Right ventricle myocardium inferior (tissue), 1 donor: ENCODE measurements around the gene ENOX1. TPM values are rescaled to one million over a fixed set of nuclear protein-coding genes. Genes with fewer than 3 reads are reported as not detected.

Source experiments
- ATAC-seq: fragments of 200-7000 bp; cut with Tn5 transposase; one replicate; pipeline ENCODE4 v1.9.1; 2020; ENCODE audit warnings: mild to moderate bottlenecking, moderate library complexity
- DNase-seq: peaks from one replicate; pipeline ENCODE4 v3.0.0; 2021; ENCODE audit errors: missing footprints
- intact Hi-C: fragments of 100-400 bp; cut with DNase I; formaldehyde crosslinking; loops from one replicate; pipeline ENCODE4 v1.11.0; 2022
- total RNA-seq: library from RNA; stranded (reverse); fragmentation: NEBNext Ultra II Directional; extraction: Animal tissue kit (Norgen Biotek cat#: 25700); gene quantifications from one replicate; pipeline ENCODE4 v1.2.1, GENCODE V29; 2021
- donor health status: DM: no; HTN: yes; CAD: no; lungs with severe emphysema.

ENOX1 gene
- total RNA-seq, 1 donor from 2014 or later: 6.1 TPM

DNA sequence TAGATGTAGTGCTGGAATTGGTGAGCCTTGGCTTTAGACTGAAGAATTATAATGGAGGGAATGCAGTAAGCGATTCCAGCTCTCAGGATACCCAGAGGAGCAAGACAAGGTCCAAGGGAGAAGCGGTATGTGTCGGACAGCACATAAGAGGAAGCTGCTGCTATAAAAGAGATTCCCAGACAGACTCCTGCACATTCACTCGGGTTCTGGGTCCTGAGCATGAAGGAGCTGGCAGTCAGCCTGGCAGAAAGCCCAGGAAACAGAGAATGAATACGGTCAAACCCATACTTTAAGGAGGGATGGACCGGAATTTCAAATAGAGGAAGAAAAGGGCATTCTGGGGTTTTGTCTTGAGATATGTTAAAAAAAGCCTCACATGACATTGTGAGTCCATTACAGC lies 455.1 kb downstream of the ENOX1 start:
- intact Hi-C loops: loop anchor here (5.0 kb wide), 1 partner anchor 141 kb away; no protein-coding TSS in a partner anchor
- ATAC-seq (no peak), DNase-seq (no peak)

DNA sequence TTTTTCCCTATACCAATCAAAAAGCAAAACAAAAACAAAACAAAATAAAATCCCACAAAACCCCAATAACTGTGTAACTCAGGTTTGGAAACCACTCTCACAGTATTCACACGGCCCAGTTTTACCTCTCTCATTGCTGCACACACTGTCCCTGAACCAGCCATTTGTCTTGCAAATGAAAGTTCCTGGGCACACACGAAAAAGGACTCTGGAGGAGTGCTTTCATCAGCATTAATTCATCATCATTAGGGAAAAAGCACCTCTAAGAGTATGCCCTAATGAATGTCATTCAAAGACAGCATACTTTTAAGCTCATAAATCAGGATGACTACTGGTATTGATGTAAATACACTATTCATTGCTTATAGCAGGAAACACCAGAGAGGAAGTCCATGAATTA lies 457.1 kb downstream of the ENOX1 start:
- ATAC-seq: no peak
- no peak for DNase-seq
- intact Hi-C loops: loop anchor here (5.0 kb wide), 1 partner anchor 143 kb away; no protein-coding TSS in a partner anchor

DNA sequence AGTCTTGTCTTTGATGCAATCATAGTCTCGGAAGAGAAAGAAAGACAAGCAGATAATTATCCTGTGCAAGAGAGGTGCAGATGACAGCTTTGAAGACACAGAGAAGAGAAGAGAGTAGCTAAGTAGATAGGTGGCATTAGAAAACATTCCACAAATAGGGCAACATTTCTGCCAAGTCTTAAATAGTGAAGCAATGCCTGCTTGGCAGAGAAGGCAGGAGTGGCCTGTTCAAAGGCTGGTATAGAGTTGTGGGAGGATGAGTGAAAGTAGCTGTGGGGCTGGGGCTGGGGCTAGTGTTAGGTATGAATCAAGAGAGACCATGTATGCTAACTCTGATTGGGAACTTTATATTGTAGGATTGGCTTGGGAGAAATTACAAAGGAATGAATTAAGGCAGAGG lies 457.9 kb downstream of the ENOX1 start:
- ATAC-seq (no peak), DNase-seq (no peak)
- intact Hi-C loops: no loop called here

DNA sequence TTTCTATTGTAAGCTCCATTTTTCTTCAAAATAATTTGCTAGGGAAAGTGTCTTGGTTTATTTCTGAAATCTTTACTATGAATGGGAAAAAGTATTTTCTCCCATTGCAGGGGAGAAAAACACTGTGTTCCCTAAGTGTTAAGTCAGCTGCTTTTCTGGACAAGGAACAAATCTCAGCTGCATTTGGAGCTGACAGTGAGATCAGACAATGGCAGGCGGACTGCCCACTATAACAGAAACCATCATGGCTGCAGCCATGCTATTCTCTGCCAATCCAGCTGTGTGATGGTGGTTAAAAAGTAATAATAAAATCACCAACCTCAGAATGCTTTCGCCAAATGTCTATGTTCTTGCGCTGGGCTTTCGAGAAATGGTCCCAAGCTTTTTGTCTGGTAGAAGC lies 460.7 kb downstream of the ENOX1 start:
- peak; percentile 69 for ATAC-seq
- DNase-seq: no peak
- intact Hi-C loops: no loop called here

DNA sequence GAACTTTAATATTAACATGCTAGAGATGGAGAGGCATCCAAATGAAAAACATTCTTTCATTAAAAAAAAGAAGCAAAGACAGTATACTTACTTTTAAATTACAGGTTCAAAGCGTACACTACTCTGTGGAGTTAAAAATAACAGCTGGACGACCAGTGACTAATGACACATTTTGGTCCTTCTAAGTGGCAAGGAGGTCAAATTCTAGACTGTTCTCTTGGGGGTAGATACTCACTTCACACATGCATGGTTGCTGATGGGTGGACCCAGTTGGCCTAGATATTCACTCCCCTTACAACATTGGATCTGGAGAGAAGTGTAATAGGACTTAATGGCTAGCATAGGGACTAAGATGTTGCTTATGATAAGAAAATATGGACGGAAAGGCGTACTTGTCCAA lies 461.1 kb downstream of the ENOX1 start:
- DNase-seq (no peak), ATAC-seq (peak; percentile 52)
- intact Hi-C loops: no loop called here

DNA sequence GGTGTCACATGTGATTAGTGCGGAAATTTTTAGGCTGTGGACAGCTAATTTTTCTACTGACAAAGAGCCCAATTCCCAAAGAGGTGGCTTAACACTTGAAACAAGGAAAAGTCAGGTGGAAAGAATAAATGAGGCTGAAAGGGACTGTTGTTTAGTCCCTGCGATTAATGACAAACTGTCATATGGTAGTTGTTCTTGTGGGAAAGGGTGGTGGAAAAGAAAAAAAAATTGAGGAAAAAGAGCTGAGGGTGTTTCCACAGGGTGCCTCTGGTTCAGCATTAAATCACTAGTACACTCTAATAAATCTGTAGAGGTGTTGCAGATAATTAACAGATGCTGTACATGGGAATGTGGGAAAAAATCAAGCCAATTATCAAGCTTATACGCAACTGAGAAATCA lies 462.6 kb downstream of the ENOX1 start:
- ATAC-seq (no peak), DNase-seq (no peak)
- intact Hi-C loops: no loop called here

DNA sequence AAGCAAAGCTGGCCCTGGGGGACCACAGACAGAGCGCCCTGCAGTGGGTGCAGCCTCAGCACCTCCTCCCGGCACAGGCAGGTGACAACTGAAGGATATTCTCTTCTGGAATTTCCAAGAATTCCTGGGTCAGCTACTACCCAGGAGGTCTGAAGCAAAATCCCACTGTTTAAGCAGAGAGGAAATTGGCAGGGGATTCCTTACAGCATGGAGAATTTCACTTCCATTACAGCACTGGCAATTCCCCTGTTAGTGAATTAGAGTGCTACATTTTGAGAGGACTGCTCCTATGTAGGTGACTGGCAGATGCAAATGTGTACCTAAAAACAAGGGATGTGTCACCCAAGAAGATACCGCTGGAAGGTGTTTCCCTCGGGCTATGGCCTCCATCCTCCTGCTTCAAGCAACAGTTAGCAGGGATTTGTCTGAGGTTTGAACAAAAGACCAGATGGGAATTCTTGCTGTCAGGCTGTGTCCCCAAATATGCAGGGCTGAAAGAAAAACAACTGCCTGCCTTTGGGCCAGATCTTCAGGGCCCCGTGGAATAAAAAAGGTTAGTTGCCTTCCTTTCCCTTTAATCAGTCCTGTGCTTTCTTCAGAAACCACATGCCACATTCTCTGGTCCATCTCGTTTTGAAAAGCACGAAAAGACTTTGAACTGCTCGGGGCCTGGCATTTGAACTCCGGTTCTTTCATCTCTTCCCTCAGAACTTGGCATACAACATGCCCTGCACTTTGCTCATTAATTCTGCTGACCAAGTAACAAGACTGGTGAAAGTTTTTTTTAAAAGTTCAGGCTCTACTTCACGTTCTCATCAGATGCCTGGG lies 466.9 kb downstream of the ENOX1 start:
- intact Hi-C loops: no loop called here
- no peak for ATAC-seq
- no peak for DNase-seq

DNA sequence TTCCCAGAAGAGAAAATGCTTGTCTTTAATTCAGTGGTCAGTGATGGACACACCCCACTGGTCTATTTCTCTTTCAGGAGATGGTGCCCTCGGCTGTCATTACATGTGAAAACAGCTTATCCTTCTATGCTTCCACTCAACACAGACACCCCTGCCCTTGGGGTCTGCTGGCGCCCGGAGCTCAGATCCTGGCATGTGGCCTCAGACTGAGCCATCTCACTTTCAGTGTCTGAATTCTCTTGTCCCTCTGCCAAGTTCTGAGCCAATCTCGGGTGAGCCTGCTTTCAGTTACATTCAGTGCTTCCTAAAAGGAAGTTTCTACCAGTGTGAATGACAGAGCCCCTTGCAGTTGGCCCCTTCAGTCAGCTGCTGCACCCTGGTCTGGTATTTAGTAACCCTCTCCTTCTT lies 469.8 kb downstream of the ENOX1 start:
- intact Hi-C loops: no loop called here
- DNase-seq: no peak
- peak; percentile 34 for ATAC-seq

DNA sequence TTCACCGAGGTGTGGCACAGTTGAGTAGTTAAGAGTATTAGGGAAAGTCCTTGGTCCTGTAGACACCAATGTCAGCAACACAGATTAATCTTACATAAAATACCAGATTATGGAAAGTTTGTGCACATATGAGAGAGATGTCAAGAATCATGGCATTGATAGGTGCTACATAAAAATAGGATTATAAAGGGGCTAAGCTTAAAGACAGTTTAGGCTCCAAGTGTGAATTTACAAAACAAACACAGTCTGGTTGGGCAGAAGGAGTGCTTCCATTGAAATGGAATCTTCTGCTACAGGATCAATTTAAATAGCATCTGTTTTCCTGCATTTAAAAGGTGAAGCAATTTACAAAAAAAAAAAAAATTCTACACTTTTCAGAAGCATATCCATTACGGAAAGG lies 470.5 kb downstream of the ENOX1 start:
- DNase-seq: no peak
- intact Hi-C loops: no loop called here
- ATAC-seq: no peak

DNA sequence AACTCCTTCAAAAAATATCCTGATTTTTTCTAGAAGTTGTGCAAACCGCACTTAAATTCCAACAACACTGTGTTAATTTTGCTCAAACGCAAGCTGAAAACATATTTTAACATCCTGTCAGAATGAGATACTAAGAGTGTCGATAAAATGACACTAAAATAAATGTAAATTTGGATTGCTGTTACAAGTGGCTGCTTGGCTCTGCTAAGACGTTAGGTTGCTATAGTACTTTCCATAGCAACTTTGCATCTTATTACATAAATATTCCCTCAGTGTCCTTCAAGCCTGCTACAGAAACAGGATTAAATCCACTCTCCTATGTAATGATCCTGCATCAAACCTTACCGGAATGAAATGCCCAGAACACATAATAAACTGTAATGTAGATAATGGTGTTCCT lies 471.2 kb downstream of the ENOX1 start:
- ATAC-seq (no peak), DNase-seq (no peak)
- intact Hi-C loops: no loop called here

DNA sequence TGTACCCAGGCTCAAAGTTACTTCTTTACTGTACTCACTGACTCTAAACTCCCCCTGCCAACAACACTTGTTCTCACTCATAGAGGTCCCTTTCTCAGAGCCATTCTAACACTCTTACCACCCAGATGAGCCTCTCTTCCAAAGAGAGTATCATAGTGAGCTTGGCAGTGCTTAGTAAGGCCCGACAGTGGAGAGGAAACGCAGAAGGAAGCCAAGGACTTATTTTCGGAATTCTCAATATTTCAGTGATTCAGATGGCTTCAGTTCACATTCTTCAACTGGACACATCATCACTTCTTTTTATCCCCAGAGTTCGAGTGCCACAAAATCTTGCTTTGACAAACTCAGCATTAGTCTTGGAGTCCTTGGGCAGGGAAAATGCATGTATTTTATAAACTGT lies 477.5 kb downstream of the ENOX1 start:
- intact Hi-C loops: loop anchor here (5.0 kb wide), 1 partner anchor 478 kb away; the partner anchor contains the start of gene ENOX1
- no peak for DNase-seq
- no peak for ATAC-seq

DNA sequence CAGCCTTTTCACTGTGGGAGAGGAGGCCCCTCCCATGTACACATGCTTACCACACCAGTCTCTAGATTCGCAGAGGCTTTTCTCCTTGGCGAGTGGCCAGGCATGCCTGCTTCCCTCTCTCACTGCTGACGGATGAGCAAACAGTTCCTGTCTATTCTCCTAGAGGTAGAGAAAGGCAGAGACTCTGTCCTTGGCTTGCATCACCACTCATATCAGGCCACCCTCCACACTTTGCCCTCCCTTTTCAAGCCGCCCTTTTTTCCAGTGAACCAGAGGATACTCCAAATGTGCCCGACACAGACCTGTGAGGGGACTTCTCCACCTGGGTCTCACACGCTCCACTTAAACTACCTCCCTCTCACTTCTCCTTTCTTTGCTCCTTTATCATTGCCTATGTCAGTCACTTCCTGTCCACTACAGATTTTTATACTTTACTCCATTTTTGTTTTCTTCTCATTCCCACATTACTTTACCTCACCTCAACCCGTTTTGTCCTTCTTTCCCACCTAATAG lies 478.8 kb downstream of the ENOX1 start:
- DNase-seq: peak; percentile 90
- intact Hi-C loops: loop anchor here (5.0 kb wide), 1 partner anchor 479 kb away; the partner anchor contains the start of gene ENOX1
- ATAC-seq: peak; percentile 86

DNA sequence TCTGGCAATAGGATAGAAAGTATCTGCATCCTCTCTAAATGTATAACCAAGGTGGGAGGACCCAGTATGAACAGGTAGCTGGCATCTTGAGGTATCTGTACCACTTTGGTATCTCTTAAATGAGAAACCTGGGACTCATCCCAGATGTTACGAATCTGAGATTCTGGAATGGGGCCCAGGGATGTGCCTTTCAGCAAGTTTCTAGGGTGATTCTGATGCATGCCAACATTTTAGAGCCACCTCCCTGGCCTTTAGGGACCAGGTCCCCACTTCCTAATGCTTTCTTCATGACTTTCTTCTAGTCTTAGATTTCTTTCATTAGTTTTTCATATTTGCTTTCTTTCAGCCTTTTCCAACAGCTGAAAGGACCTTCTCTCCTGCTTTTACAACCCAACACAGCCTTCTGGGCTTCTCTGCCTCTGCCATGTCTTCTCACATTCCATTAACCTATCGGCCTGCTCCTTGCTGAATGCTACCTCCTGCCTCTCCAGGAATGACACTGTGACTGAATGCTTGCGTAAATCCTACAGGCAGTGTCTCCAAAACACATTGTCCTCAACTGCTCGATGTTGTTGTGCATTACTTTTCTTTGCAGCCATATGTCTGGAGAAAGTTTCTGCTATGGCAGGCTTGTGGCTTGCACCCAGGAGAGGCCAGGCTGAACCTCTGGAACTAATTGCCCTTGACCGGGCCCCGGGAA lies 479.4 kb downstream of the ENOX1 start:
- ATAC-seq: peak; percentile 4
- intact Hi-C loops: loop anchor here (5.0 kb wide), 1 partner anchor 480 kb away; the partner anchor contains the start of gene ENOX1
- DNase-seq: no peak

DNA sequence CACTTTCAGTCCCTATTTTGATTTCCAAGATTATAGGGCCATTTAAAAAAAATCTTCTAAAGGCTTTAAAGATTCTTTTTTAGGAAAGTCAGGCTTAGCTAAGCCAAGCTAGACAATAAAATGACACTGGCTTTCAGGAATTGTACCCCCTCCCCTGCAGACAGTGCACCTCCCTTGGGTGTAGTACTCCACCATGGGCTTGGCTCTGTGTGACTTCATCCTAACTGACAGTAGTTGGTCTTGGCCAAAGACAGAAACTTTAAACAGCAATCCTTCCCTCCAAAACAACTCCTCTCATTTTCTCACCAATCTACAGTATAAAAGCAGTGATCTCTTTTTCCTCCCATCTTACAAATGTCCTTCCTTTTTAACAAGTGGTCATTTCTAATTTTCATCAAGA lies 480.4 kb downstream of the ENOX1 start:
- DNase-seq (no peak), ATAC-seq (no peak)
- intact Hi-C loops: loop anchor here (5.0 kb wide), 1 partner anchor 481 kb away; the partner anchor contains the start of gene ENOX1

DNA sequence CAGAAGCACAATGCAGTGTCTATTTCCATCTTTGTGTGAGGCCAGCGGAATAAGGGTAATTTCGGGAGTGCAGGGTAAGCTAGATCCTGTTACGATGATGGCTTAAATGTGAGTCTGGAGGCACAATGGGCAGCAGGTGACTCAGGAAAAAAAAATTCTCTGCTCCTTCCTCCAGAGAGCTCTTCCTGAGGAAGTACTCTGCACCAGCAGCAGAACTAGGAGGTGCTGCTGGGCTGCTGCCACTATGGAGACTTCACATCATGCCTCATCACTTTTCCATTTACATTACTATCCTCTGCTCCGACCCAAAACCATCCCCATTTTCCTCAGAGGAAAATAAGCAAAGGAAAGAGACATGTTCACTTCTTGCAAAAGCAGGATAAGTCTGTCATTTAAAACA lies 481.4 kb downstream of the ENOX1 start:
- DNase-seq (no peak), ATAC-seq (no peak)
- intact Hi-C loops: loop anchor here (5.0 kb wide), 1 partner anchor 482 kb away; the partner anchor contains the start of gene ENOX1

DNA sequence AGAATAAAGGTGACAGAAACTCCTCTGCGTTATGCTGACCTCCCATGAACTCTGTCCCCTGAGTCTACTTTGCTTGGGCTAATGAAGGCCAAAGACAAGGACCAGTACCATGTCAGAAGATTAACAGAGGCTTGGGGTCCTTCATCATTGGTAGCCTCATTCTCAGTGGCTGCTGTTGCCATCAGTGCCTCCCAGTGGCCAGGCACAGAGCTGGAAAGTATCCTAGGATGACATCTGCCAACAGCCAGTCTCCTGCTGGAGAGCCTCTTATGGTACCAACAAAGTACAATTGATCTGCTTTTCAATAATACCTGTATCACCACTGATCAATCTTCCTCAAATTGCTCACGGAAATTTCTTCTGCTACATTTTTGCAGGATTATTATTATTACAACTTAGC lies 481.8 kb downstream of the ENOX1 start:
- intact Hi-C loops: loop anchor here (5.0 kb wide), 1 partner anchor 482 kb away; the partner anchor contains the start of gene ENOX1
- ATAC-seq: no peak
- DNase-seq: no peak

DNA sequence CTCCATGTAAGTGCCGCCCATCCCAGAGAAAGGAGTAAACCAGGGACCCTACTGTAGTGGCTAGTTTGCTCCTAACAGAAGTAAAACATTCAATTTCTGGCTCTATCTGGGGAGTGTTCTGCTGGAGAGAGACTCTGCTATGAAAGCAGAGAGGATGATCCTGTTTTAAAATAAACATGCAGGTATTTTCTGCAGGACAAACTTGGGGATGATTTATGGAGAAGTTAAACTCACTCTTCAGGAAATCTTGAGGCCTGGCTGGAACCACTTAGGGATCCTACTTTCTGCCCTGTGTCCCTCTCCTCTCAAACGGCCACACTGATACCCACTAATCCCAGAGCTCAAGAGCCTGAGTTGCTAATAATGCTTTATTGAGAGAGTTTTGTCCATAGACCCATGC lies 482.3 kb downstream of the ENOX1 start:
- DNase-seq (no peak), ATAC-seq (no peak)
- intact Hi-C loops: no loop called here

DNA sequence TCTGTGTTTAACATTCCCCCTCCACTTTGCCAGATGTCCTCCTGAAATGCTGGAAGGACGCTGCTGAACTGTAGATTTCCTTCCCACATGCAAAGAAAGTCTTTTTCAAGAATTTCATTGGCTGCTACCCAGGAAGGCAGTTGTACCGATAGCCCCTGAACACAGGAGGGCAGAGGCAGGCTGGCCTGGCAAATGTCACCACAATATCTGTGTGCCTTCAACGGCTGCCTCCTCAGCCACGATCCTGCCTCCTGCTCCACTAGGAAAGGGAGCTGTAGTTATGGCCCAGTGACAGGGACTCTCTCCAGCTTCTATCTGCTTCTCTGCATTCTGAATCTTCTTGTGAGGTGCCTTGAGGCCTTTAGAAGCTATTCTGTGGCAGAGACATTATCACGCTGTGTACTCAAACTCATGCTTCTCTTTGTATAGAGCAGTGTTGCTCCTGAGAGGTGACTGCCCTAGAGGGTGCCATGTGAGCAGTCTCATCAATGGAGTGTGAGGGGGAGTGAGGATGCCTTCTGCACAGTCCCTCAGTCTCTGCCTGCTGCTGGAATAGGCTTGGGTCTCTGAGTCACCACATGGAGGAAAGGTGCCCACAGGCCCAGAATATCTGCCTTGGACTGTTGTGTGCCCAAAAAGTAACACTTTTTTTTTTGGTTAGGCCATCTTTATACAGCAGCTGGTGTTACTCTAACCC lies 483.6 kb downstream of the ENOX1 start:
- ATAC-seq: peak; percentile 86
- intact Hi-C loops: loop anchor here (1.0 kb wide), 1 partner anchor 501 kb away; no protein-coding TSS in a partner anchor
- DNase-seq: no peak
